HK-2 (cell line): Measurements from ENCODE around the gene CFAP157.

ENCODE experiments used
- DNase-seq: peaks from one replicate; pipeline ENCODE4 v3.0.0-alpha.2; 2018; ENCODE audit not compliant: unreplicated experiment

Gene CFAP157

GRCh38 chr9:127693143-127693542, 13.6 kb upstream of the CFAP157 start:
- DNase-seq = no peak

GRCh38 chr9:127693697-127694096, 13.1 kb upstream of the CFAP157 start:
- no peak for DNase-seq

- DNase-seq = no peak
Observed at GRCh38 chr9:127694890-127695720, 11.7 kb upstream of the CFAP157 start.

GRCh38 chr9:127697575-127697974, 9.2 kb upstream of the CFAP157 start:
- DNase-seq = no peak

DNA sequence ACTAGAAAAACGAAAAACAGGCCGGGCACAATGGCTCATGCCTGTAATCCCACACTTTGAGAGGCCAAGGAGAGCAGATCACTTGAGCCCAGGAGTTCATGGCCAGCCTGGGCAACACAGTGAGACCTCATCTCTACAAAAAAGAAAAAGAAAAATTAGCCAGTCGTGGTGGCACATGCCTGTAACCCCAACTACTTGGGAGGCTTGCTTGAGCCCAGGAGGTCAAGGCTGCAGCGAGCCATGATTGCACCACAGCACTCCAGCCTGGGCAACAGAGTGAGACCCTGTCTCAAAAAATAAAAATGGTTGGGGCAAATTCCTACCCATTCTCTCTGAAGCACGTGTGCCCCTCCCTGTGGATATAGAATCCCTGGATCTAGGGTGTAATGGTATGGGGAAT, 8.4 kb upstream of the CFAP157 start:
- DNase-seq = no peak

DNA sequence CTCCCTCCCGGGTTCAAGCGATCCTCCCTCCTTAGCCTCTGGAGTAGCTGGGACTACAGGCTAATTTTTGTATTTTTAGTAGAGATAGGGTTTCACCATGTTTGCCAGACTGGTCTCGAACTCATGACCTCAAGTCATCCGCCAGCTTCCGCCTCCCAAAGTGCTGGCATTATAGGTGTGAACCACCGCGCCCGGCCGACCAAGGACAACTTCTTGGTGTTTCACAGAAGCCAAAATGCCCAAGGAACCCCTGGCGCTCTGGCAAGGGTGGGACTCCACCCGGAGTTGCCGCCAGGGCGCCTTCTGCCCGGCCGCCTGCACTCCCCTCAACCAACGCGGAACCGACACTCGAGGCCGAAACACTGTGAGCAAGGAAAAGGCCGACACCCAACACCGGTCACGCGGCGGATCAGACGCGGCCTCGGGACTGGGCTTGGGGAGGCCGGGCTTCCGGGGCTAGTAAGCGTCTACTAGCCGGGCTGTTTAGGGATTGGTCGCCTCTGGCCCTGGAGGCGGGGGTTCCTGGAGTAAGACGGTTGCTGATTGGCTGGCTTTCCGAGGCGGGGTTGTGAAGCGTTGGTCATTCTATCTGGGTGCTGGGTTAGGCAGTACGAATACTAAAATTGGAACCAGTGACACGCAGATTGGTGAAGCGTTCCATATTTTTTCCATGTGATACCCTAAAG, 7.7 kb upstream of the CFAP157 start:
- DNase-seq = peak; percentile 95

GRCh38 chr9:127700140-127700539, 6.6 kb upstream of the CFAP157 start:
- DNase-seq = no peak

DNA sequence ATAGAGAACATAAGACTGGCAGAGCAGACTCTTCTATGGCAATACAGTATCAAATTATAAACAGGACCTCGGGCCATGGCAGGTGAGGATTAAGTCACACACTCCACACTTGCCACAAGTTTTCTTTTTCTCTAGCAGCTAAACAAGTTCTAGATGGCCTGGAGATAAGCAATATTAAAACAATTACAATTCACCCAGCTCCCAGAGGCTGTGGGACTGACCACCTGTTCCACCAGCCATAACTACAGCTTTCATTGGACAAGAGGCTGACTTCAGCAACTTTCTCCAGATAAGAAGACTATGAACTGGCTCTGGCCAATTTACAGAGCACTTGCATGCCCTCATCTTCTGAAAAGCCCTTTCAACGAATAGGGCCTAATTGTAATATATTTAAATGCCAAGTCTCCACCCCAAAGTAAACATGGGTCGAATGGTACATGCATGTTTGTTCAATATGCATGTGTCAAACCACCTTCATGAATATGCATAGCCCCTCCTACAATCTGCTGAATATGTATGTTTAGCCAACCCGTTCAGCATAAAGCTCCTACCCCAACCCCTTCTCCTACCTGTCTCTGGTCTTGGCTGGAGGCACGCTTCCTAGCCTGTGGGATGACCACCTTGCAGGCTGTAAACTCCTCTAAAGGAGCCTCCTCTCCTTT, 6.1 kb upstream of the CFAP157 start:
- DNase-seq = no peak

DNA sequence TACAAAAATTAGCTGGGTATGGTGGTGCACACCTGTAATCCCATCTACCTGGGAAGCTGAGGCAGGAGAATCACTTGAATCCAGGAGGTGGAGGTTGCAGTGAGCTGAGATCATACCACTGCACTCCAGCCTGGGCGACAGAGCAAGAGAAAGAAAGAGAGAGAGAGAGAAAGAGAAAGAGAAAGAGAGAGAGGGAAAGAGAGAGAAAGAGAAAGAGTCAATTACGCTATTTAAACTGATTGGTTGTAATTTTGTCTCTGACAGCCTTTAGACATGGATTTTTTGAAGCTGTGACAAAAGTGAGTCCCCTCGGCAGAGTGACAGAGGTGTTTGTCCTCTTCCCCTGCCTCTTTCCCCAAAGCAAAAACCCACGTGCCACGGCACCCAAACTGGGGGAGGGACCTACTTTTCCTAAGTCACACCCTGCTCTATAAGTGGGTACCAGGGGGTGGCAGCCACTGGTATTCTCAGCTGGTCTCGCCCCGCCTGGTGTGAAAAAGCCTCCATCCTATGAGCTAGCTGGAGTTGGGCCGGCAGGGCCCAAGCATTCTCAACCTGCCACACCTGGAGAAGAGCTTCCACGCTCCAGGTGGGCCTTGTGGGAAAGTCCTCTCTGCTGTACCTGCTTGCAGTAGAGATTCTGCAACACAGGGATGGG, 3.4 kb upstream of the CFAP157 start:
- no peak for DNase-seq

- no peak for DNase-seq
Observed at GRCh38 chr9:127705577-127706379, 1.0 kb upstream of the CFAP157 start.

DNA sequence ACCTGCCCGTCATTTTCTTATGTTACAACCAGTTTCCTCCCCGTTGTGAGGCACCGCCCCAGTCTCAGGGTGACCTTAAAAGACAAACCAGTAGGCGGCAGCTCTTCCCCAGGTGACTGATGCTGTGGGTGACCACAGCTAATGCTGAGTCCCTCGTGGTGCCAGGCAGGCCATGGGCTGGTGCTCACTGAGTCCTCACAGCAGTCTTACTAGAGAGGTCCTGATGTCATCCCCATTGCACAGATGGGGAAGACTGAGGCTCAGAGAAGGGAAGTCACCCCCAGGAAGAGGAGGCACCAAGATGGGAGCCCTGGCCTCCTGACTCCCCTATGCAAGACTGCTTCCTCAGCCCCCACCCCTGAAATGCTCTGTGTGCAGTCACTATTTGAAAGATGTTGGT, 978 bp downstream of the CFAP157 start:
- no peak for DNase-seq

GRCh38 chr9:127708952-127709587, 2.3 kb downstream of the CFAP157 start:
- DNase-seq = no peak

DNA sequence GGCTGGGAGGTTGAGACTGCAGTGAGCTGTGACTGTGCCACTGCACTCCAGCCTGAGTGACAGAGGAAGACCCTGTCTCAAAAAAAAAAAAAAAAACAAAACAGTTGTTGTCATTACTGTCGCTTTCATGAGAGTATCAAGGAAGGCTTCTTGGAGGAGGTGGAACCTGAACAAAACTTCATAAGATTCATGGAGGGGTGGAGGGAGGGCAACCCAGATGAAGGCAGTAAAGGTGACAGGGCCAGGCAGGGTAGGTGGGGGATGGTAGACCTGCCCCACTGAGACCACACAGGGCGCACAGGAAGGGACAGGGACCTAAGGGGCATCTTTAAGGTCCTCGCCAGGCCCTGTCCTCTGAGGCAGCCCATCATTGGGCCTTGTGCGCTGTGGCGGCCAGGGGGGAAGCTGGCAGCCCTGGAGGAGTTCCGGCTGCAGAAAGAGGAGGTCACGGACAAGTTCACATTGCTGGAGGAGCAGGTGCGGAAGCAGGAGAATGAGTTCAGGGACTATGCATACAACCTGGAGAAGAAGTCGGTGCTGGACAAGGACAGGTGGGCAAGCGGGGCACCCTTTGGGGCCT, 3.5 kb downstream of the CFAP157 start:
- DNase-seq = no peak

GRCh38 chr9:127711226-127711701, 4.5 kb downstream of the CFAP157 start:
- no peak for DNase-seq

DNA sequence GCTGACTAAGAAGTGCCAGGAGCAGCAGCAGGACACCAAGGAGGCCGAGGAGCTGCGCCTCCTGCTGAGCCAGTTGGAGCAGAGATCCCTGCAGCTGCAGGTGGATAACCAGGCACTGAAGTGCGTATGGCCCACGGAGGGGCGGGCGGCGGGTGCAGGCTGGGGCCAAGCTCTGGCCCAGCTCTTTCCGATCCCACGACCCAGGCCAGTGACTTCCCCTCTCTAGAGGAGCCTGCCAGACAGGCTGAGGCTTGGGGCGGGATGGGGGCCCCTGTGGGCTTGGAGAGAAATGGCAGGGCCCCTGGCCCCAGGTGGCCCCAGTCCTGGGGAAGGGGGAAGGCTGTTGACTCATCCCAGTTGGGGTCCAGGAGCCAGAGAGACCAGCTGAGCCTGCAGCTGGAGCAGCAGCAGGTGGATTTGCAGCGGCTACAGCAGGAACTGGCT, 5.1 kb downstream of the CFAP157 start:
- no peak for DNase-seq

DNA sequence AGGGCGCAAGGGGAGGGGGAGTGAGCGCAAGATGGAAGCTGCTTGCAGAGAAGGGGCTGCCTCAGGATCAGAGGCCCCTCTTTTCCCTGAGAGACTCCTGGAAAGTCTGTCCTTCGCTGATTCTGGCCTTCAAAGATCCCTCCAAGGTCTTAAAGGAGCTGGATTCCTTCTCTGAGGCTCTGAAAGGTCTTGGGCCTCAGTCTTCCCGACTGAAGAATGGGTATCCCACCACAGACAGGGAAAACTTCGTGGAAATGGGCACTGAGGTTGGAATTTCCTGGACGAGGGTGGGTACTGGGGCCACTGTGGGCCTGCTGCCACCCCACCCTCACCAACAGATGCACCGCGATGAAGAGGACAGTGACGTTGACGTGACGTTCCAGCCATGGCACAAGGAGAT, 5.6 kb downstream of the CFAP157 start:
- no peak for DNase-seq

DNA sequence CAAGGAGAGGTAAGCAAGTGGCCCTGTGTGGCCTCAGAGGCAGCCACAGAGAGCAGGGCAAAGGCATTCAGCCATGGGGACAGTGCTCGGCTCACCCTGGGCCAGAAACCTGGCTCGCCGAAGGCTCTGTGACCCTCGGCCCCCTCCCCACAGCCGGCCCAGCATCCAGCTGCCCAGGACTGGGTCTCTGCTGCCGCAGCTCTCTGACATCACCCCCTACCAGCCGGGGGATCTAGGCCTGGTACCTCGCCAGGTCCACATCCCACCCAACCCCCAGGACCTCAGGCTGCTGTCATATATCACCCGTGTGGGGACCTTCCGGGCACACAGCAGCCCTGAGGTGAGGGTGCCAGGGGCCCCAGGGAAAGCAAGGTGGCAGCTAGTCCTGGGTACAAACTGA, 6.1 kb downstream of the CFAP157 start:
- DNase-seq = no peak

GRCh38 chr9:127714020-127714750, 7.4 kb downstream of the CFAP157 start:
- DNase-seq = no peak

DNA sequence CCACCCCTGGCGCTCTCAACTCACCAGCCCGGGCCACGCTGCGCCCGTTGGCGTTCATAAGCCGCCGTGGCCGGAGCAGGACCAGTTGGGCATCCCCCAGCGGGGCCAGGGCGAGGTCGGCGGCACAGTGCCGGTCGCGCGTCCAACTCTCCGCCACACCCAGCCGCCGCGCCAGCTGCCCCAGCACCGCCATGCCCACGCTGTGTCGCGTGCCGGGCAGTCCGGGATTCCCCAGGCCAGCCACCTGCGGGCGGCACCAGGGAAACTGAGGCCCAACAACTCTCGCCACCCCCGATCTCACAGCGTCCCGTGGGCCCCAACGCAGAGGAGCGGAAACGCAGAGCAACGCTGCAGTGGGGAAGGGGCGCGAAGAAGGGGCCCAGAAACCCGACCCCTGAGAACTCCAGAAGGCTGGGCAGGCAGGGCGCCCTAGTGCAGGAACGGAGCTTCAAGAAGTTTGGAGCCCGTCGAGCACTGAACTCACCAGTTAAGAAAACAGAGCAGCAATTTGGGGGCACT, 8.2 kb downstream of the CFAP157 start:
- DNase-seq = peak; percentile 25
